H1 (cell line): Measurements from ENCODE around the gene GYS2. TPM values are rescaled to one million over a fixed set of nuclear protein-coding genes. Genes with fewer than 3 reads are reported as not detected.

Experiments used
- ASH2L ChIP-seq: fragments of 200-600, 300-600 bp; sonication (generic); IDR thresholded peaks from one replicate; pipeline ENCODE4 v1.7.1; 2017; ENCODE audit warnings: low read length
- CBX8 ChIP-seq: fragments of 300-800, 300-1000 bp; sonication (generic); IDR thresholded peaks from 2 replicates; pipeline ENCODE4 v1.7.1; 2016; ENCODE audit warnings: low read depth, low read length, borderline replicate concordance
- FOSL1 ChIP-seq: IDR thresholded peaks from 2 replicates; pipeline ENCODE4 v1.6.1; 2011; ENCODE audit warnings: mild to moderate bottlenecking, low read depth, low read length, moderate library complexity; ENCODE audit not compliant: insufficient read depth
- MAFK ChIP-seq: IDR thresholded peaks from 2 replicates; pipeline ENCODE4 v1.6.1; 2012; ENCODE audit warnings: low read depth, mild to moderate bottlenecking, improper control_type of control experiment, low read length
- SAP30 ChIP-seq: fragments of 300-600 bp; sonication (generic); IDR thresholded peaks from 2 replicates; pipeline ENCODE4 v1.7.1; 2012; ENCODE audit warnings: low read length, moderate library complexity, mild to moderate bottlenecking, inconsistent platforms; ENCODE audit not compliant: insufficient read depth, insufficient replicate concordance
- TBP ChIP-seq: IDR thresholded peaks from 2 replicates; pipeline ENCODE4 v1.6.1; 2011; ENCODE audit warnings: low read depth, low read length, improper control_type of control experiment
- TCF12 ChIP-seq: IDR thresholded peaks from 2 replicates; pipeline ENCODE4 v1.6.1; 2011; ENCODE audit warnings: low read depth, mild to moderate bottlenecking, low read length
- polyA plus RNA-seq, 7 experiments: library from polyadenylated mRNA; depleted of rRNA in 3 of 7; stranded (reverse) in 5 of 7; unstranded in 2 of 7; fragments of >200 nt in 5 of 7; fragments of 200-250 nt in 2 of 7; gene quantifications; 1 replicate in 5 of 7; 2 replicates in 1 of 7; 4 replicates in 1 of 7; pipeline versions ENCODE4 v1.2.1 to v1.2.3, GENCODE V29; 2011 to 2013; ENCODE audit warnings: missing spikeins in 2 of 7, mixed read lengths in 2 of 7
- total RNA-seq: library from RNA; stranded (reverse); fragmentation: NEBNext Ultra II Directional; extraction: Animal tissue kit (Norgen Biotek cat#: 25700); gene quantifications from 2 replicates; pipeline ENCODE4 v1.2.1, GENCODE V29; 2021

The GYS2 gene
- total and polyA plus RNA-seq, 2 of the 8 experiments (the other 6 are each of a cell fraction or from before 2014, with no cell fraction given) = not detected

DNA sequence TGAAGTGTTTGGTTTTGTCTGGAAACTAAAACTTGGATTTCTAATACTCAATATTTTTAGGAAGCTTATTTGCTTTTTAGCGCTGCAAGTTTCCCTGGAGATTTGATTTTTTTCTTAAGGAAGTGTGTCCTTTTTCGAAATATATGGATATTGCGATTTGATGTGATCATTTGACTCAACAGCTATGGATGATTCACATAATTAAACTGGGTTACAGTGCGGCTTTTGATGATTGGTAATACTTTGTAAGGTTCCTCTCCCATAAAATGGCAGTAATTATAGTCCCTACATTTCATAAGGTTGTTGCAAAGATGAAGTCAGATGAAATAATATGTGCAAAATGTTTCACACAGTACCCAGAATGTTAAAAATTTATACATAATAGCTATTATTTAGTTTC, 39.9 kb upstream of the GYS2 start (continued):
- TF ChIP-seq SAP30 (no peak), MAFK (no peak), TCF12 (no peak), FOSL1 (no peak), TBP (no peak), CBX8 (no peak), ASH2L (no peak)
